Stimulated activated CD4-positive, alpha-beta T cell treated with anti-CD3 and anti-CD28 coated beads, Interleukin-15, amount 100 ng/mL, for 1 hour (primary cell): ENCODE data around the gene RANBP17.
"Not testable (repeated sequence)": the region's sequence is repeated elsewhere in the genome, so short reads cannot be mapped to it uniquely, and the experiment has no call there.

ENCODE experiments used
- DNase-seq, 2 donors: peaks; one replicate each; pipeline ENCODE4 v3.0.0-alpha.2; 2020; ENCODE audit warnings: low read depth in 1 of 2, low spot score in 1 of 2

The RANBP17 gene

GRCh38 chr5:171288066-171288465, 426.2 kb downstream of the RANBP17 start:
- DNase-seq: no peak

GRCh38 chr5:171291371-171291770, 429.6 kb downstream of the RANBP17 start:
- no peak for DNase-seq

GRCh38 chr5:171295299-171295698, 433.5 kb downstream of the RANBP17 start:
- no peak for DNase-seq

GRCh38 chr5:171295801-171296200, 434.0 kb downstream of the RANBP17 start:
- no peak for DNase-seq

GRCh38 chr5:171297941-171298340, 436.1 kb downstream of the RANBP17 start:
- DNase-seq: not testable (repeated sequence)

- no peak for DNase-seq
These were observed 437.4 kb downstream of the RANBP17 start for GRCh38 chr5:171299228-171299627.

- no peak for DNase-seq
These were observed 438.0 kb downstream of the RANBP17 start for GRCh38 chr5:171299851-171300250.

- DNase-seq: no peak
These were observed 438.5 kb downstream of the RANBP17 start for GRCh38 chr5:171300358-171300757.

- no peak for DNase-seq
These were observed 444.3 kb downstream of the RANBP17 start for GRCh38 chr5:171306166-171306565.

- no peak for DNase-seq
These were observed 445.2 kb downstream of the RANBP17 start for GRCh38 chr5:171306781-171307591.

GRCh38 chr5:171307789-171308452, 446.1 kb downstream of the RANBP17 start:
- DNase-seq: no peak

- no peak for DNase-seq
These were observed 446.8 kb downstream of the RANBP17 start, which contains the start of gene TLX3 for GRCh38 chr5:171308453-171309275. TLX3 (plus strand) TSS chr5:171309248; CDS start chr5:171309366, 118 bp downstream.

- no peak for DNase-seq
These were observed 447.7 kb downstream of the RANBP17 start for GRCh38 chr5:171309276-171310211.

- no peak for DNase-seq
These were observed 448.5 kb downstream of the RANBP17 start for GRCh38 chr5:171310212-171310818.

GRCh38 chr5:171310819-171311321, 449.1 kb downstream of the RANBP17 start:
- no peak for DNase-seq

GRCh38 chr5:171311322-171312077, 449.7 kb downstream of the RANBP17 start:
- no peak for DNase-seq

- no peak for DNase-seq
These were observed 450.5 kb downstream of the RANBP17 start for GRCh38 chr5:171312129-171312974.
